Measurements from ENCODE around the gene NATD1. TPM values are rescaled to one million over a fixed set of nuclear protein-coding genes. Genes with fewer than 3 reads are reported as not detected.
A peak's percentile ranks its signal among the peaks of the same experiment; 100 is the strongest.

The NATD1 gene
- polyA plus RNA-seq, 1 of the 3 experiments (the other 2 are of a cell fraction) = 3.9 TPM

DNA sequence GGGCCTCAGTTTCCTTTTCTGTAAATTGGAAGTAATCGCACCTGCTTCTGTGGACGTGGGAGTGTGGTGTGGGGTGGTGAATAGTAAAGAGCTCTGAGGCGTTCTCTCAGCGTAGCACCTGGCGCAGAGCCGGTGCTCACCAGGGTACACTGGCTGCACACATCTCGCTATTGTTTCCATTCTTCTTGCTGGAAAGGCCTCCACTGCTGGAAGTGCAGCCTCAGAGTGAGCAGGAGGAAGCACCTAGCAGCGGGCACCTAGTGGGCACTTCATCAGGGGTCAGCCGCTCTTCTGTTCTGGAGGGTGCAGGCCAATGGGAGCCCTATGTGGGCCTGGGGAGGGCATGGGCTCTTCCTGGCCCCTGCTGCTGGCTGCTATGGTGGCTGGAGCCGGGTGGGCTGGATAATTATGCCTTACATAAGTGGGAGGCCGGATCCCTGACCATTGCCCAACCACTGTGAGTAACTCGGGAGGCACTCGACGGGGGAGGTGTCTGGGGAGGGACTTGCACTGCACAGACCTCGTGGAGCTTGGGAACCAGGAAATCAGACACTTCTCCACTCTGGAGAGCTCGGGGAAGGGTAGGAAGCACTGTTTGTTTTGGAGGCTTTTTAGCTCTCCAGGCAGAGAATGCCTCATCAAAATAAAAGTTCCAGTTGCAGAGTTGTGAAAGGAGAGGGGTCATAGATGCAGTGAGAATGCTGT, 33.0 kb upstream of the NATD1 start (continued):
- TF ChIP-seq, protein P1, sequence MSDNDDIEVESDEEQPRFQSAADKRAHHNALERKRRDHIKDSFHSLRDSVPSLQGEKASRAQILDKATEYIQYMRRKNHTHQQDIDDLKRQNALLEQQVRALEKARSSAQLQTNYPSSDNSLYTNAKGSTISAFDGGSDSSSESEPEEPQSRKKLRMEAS (IDR thresholded peaks at IDR 0.05; ENCODE audit: low read depth) = peak; percentile 96
- TF ChIP-seq RAD21 (IDR thresholded peaks at IDR 0.05; ENCODE audit: low read length) (no peak), JUND (IDR thresholded peaks at IDR 0.05) (peak; percentile 56; the same call in 1 of the 2 replicates), TEAD4 (IDR thresholded peaks at IDR 0.05; ENCODE audit: borderline replicate concordance, insufficient read depth) (no peak), EZH2phosphoT487 (IDR thresholded peaks at IDR 0.05; ENCODE audit: borderline replicate concordance, low read depth) (no peak), FOXJ3 (CRISPR knock-in tag; IDR thresholded peaks at IDR 0.05) (no peak), NFIC (IDR thresholded peaks at IDR 0.05; ENCODE audit: borderline replicate concordance) (peak; percentile 55), CHD2 (IDR thresholded peaks at IDR 0.05; ENCODE audit: low read length, partially characterized antibody) (no peak), POLR2AphosphoS5 (IDR thresholded peaks at IDR 0.05; ENCODE audit: low read depth, low read length) (peak; percentile 44; the same call in 1 of the 2 replicates), FOSL2 (IDR thresholded peaks at IDR 0.05; ENCODE audit: borderline replicate concordance, low read depth) (peak; percentile 61; the same call in 1 of the 2 replicates), GABPA (IDR thresholded peaks at IDR 0.05; ENCODE audit: low read depth) (no peak), RXRA (IDR thresholded peaks at IDR 0.05; ENCODE audit: borderline replicate concordance, low read depth) (no peak), SMC3 (IDR thresholded peaks at IDR 0.05; ENCODE audit: low read depth, low read length) (no peak), TAF1 (IDR thresholded peaks at IDR 0.05; ENCODE audit: borderline replicate concordance, low read depth, low read length) (peak; percentile 57; the same call in 1 of the 2 replicates), RCOR1 (IDR thresholded peaks at IDR 0.05; ENCODE audit: low read length) (no peak), MXI1 (IDR thresholded peaks at IDR 0.05; ENCODE audit: low read depth, low read length) (peak; percentile 77)
- TF ChIP-seq, protein P2, sequence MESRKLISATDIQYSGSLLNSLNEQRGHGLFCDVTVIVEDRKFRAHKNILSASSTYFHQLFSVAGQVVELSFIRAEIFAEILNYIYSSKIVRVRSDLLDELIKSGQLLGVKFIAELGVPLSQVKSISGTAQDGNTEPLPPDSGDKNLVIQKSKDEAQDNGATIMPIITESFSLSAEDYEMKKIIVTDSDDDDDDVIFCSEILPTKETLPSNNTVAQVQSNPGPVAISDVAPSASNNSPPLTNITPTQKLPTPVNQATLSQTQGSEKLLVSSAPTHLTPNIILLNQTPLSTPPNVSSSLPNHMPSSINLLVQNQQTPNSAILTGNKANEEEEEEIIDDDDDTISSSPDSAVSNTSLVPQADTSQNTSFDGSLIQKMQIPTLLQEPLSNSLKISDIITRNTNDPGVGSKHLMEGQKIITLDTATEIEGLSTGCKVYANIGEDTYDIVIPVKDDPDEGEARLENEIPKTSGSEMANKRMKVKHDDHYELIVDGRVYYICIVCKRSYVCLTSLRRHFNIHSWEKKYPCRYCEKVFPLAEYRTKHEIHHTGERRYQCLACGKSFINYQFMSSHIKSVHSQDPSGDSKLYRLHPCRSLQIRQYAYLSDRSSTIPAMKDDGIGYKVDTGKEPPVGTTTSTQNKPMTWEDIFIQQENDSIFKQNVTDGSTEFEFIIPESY (IDR thresholded peaks at IDR 0.05; ENCODE audit: borderline replicate concordance, low read depth) = no peak
- TF ChIP-seq, protein P3, sequence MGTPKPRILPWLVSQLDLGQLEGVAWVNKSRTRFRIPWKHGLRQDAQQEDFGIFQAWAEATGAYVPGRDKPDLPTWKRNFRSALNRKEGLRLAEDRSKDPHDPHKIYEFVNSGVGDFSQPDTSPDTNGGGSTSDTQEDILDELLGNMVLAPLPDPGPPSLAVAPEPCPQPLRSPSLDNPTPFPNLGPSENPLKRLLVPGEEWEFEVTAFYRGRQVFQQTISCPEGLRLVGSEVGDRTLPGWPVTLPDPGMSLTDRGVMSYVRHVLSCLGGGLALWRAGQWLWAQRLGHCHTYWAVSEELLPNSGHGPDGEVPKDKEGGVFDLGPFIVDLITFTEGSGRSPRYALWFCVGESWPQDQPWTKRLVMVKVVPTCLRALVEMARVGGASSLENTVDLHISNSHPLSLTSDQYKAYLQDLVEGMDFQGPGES (IDR thresholded peaks at IDR 0.05; ENCODE audit: low read depth, low read length) = no peak
- TF ChIP-seq, protein P4, sequence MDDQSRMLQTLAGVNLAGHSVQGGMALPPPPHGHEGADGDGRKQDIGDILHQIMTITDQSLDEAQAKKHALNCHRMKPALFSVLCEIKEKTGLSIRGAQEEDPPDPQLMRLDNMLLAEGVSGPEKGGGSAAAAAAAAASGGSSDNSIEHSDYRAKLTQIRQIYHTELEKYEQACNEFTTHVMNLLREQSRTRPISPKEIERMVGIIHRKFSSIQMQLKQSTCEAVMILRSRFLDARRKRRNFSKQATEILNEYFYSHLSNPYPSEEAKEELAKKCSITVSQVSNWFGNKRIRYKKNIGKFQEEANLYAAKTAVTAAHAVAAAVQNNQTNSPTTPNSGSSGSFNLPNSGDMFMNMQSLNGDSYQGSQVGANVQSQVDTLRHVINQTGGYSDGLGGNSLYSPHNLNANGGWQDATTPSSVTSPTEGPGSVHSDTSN (IDR thresholded peaks at IDR 0.05) = peak; percentile 22; the same call in 1 of the 2 replicates

Data from SK-N-SH (cell line).